Activated T-helper 2 cell treated with anti-CD3 and anti-CD28 coated beads, Interferon-gamma antibody, Interleukin-2, Interleukin-4, amounts not matched to agents 10 μg/mL and 5 μg/mL and 100 μg/mL, durations not matched to agents 14 hours and 24 hours and 36 hours (primary cell): ENCODE results near the gene APBA2. TPM values are rescaled to one million over a fixed set of nuclear protein-coding genes. Genes with fewer than 3 reads are reported as not detected.

Experiments
- DNase-seq: peaks from one replicate; pipeline ENCODE4 v3.0.0; 2021; ENCODE audit warnings: low spot score
- H3K27ac Mint-ChIP-seq: one replicate; pipeline ENCODE4 v1.8.0; 2021; ENCODE audit warnings: mixed read lengths
- H3K27me3 Mint-ChIP-seq: one replicate; pipeline ENCODE4 v1.8.0; 2021; ENCODE audit warnings: low read depth, mixed read lengths
- H3K36me3 Mint-ChIP-seq: one replicate; pipeline ENCODE4 v1.8.0; 2021; ENCODE audit warnings: low read depth, mixed read lengths
- H3K4me1 Mint-ChIP-seq: one replicate; pipeline ENCODE4 v1.8.0; 2021; ENCODE audit warnings: low read depth, mixed read lengths
- H3K4me3 Mint-ChIP-seq: one replicate; pipeline ENCODE4 v1.8.0; 2021; ENCODE audit warnings: low read depth, mild to moderate bottlenecking, moderate library complexity, mixed read lengths
- H3K9me3 Mint-ChIP-seq: one replicate; pipeline ENCODE4 v1.8.0; 2021; ENCODE audit warnings: mixed read lengths
- intact Hi-C: fragments of 100-400 bp; cut with micrococcal nuclease; formaldehyde crosslinking; loops from one replicate; pipeline ENCODE4 v1.15.1; 2023
- total RNA-seq: library from RNA; stranded (reverse); gene quantifications from 2 replicates; pipeline ENCODE4 v1.2.3, GENCODE V29; 2022

APBA2 gene
- total RNA-seq, 1 donor from 2014 or later, result 1.2 TPM

DNA sequence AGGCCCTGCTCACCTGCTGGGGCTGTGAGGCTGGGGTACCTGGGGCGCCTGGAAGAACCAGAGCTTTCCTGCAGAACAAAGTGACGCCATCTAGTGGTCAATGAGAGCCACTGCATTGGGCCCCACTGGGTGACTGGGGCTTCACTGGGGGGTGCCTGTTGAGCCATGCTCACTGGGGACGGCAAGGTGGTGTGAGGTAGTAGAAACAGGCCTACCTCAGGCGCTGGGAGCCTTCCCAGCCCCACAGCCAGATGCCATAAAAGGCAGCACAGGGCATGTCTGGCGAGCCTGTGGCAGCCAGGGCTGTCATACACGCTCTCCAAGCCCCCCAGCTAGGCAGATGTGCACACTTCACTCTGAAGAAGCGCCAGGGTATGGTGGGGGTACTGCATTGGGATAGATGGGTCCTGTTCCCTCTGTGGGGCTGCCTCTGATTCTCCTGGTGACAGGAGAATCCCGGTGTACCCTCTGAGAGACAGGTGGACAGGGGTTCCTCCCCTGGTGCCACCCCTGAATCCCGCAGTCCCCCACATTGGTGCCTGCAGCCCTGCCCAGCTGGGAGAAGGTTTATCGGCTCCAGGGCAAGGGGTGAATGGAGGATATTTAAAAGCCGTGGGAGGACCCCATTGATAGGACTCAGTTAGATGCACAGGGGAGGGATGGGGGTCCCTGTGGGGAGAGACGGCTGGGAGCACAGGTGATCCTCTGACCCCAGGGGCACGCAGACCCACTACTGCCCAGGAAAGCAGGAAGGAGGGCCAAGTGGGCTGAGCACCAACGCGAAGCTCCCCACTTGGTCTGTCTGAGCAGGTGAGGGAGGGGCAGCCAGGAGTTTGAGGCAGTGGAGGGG is 205.1 kb downstream of the APBA2 start:
- Mint-ChIP-seq H3K27me3 (no peaks in the 10 kb centered on the region), H3K9me3 (no peaks in the 10 kb centered on the region), H3K4me3 (no peak overlapping the region), H3K4me1 (peaks cover 11% of the 10 kb centered on the region), H3K36me3 (no peaks in the 10 kb centered on the region), H3K27ac (no peak overlapping the region)
- intact Hi-C loops, result loop anchor here (10.0 kb wide), 1 partner anchor 96 kb away; no protein-coding TSS in a partner anchor
- peak; percentile 20 for DNase-seq

DNA sequence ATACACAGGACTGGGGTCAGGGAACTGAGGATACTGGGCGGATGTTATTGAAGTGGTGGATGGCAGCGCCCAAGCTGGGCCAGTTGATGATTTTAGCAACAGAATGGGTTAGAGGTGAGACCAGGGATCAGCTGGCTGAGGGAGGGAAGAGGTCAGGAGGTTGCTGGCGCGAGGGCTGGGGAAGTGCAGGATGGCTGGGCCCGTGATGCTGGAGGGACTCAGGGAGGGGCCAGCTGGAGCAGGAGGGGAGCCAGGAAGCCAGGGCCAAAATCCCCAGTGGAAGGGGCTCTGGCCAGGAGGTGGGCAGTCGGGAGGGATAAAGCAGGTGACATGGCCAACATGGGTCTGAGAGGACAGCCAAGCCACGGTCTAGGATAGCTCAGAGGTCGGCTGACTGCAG is 205.9 kb downstream of the APBA2 start:
- intact Hi-C loops, result loop anchor here (10.0 kb wide), 1 partner anchor 97 kb away; no protein-coding TSS in a partner anchor
- no peak overlapping the region for H3K27ac Mint-ChIP-seq

DNA sequence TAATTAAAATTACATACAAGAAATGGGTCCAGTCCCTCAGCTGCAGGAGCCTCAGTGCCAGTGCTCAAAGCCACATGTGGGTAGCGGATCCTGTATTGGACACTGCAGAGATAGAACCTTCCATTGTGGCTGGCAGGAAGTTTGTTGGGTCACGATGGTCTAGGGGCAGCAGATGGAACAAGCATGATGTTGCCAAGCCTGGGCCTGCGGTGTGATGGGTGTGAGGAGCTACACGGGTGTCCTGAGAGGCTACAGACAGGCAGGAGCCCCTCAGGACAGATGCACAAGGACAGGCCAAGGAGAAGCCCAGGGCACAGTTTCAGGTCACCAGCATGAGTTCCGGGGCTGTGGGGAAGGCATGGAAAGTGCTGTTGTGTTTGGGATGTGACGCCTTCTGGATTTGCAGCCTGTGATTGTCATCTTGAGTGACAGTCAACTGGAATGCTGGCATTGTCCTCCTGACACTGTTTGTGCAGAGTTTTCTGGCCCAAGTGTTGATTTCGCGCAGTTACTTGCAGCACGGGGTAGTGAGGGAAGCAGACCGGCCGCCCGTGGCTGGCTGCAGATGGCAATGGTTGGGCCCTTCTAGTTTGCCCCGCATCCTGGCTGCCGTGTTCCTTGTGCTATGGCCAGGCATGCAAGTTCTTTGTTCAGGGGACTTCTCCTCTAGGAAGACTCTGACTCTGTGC is 206.7 kb downstream of the APBA2 start:
- Mint-ChIP-seq H3K4me3 (no peak overlapping the region), H3K4me1 (peaks cover 11% of the 10 kb centered on the region), H3K27ac (no peak overlapping the region), H3K27me3 (no peaks in the 10 kb centered on the region), H3K9me3 (no peaks in the 10 kb centered on the region), H3K36me3 (no peaks in the 10 kb centered on the region)
- no peak for DNase-seq
- intact Hi-C loops, result loop anchor here (10.0 kb wide), 1 partner anchor 98 kb away; no protein-coding TSS in a partner anchor

More for the DNA sequence above, 205.9 kb downstream of the APBA2 start:
- Mint-ChIP-seq H3K9me3 (no peaks in the 10 kb centered on the region), H3K36me3 (no peaks in the 10 kb centered on the region), H3K27me3 (no peaks in the 10 kb centered on the region), H3K4me3 (no peak overlapping the region), H3K4me1 (peaks cover 11% of the 10 kb centered on the region)
- DNase-seq, result no peak

DNA sequence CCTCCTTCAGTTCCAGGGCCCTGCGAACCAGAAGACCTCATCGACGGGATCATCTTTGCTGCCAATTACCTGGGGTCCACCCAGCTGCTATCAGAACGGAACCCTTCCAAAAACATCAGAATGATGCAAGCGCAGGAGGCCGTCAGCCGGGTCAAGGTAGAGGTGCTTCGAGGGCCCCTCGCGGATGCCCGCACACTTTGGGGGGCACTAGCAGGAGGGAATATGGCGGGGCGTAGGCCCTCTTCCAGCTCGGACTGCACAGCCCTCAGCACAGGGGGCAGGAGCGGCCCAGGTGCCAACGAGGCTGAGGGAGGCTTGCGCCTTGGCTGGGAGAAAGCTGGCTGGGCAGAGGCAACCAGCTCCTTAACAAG is 207.3 kb downstream of the APBA2 start:
- intact Hi-C loops, result loop anchor here (10.0 kb wide), 1 partner anchor 98 kb away; no protein-coding TSS in a partner anchor

DNA sequence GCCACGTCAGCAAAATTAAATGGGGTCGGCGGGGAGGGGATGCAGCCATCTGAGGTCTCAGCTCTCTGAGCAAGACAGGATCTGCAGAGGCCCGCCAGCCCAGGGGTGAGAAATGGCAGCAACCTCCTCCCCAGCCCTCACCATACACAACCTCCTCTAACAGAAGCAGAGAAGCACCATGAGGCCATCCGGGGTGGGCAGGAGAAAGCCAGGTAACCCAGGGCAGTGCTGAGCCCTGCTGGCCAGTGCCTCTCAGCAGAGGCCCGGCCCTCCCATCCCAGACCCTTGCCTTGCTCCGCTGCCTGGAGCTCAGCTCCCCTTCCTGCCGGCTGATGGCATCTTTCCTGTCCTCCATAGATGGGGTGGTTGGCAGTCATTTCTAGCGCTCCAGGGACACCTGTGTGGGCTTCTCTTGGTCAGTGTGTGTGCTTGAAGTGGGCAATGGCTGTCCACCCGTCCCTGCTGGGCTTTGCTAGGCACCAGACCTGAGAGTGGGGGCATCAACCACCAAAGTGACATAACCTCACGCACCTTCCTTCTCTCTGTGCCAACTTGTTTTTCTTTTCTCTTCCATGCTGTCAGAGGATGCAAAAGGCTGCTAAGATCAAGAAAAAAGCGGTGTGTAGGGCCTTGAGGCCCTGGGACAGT is 208.0 kb downstream of the APBA2 start:
- no peak for DNase-seq
- no peak overlapping the region for H3K4me3 Mint-ChIP-seq
- no peaks in the 10 kb centered on the region for H3K9me3 Mint-ChIP-seq
- H3K27me3 Mint-ChIP-seq, result no peaks in the 10 kb centered on the region
- H3K4me1 Mint-ChIP-seq, result peaks cover 8% of the 10 kb centered on the region
- H3K36me3 Mint-ChIP-seq, result no peaks in the 10 kb centered on the region
- no peak overlapping the region for H3K27ac Mint-ChIP-seq
- intact Hi-C loops, result loop anchor here (10.0 kb wide), 1 partner anchor 99 kb away; no protein-coding TSS in a partner anchor

More for the DNA sequence above, 207.3 kb downstream of the APBA2 start:
- Mint-ChIP-seq H3K27me3 (no peaks in the 10 kb centered on the region), H3K4me3 (no peak overlapping the region), H3K27ac (no peak overlapping the region), H3K4me1 (peaks cover 11% of the 10 kb centered on the region), H3K9me3 (no peaks in the 10 kb centered on the region), H3K36me3 (no peaks in the 10 kb centered on the region)
- DNase-seq, result no peak

DNA sequence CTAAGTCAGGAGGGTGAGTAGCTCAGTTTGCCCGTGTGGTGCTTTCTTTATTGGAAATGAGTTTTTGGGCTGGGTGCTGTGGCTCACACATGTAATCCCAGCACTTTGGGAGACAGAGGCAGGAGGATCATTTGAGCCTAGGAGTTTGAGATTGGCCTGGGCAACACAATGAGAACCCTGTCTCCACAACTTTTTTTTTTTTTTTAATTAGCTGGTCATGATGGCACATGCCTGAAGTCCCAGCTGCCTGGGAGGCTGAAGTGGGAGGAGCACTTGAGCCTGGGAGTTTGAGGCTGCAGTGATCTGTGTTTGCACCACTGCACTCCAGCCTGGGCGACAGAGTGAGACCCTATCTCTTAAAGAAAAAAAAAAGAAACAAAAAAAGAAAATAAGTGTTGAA is 208.9 kb downstream of the APBA2 start:
- Mint-ChIP-seq H3K4me1 (peaks cover 6% of the 10 kb centered on the region), H3K4me3 (no peak overlapping the region), H3K27ac (no peak overlapping the region), H3K36me3 (no peaks in the 10 kb centered on the region), H3K27me3 (no peaks in the 10 kb centered on the region), H3K9me3 (no peaks in the 10 kb centered on the region)
- intact Hi-C loops, result loop anchor here (10.0 kb wide), 1 partner anchor 100 kb away; no protein-coding TSS in a partner anchor
- DNase-seq, result no peak

DNA sequence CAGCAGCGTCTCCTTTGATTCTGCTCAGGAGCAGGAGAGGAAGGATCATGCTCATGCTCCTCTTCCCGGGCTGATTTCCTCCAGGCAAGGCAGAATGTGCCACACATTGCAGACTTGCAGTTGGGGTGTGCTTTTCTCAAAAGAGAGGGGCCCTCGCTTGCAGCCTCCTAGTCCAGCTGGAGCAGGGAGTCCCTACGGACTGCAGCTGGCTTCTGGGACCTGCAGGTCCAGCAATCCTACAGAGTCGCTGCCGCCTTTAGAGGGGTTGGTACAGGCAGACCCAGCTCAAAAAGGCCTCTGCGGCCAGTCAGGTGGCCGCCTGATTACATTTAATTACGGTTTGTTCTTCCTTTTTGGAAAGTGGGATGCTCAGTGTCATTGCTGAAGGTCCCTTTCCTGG is 210.0 kb downstream of the APBA2 start:
- intact Hi-C loops, result loop anchor here (10.0 kb wide), 1 partner anchor 101 kb away; no protein-coding TSS in a partner anchor
- H3K27me3 Mint-ChIP-seq, result no peaks in the 10 kb centered on the region
- no peaks in the 10 kb centered on the region for H3K4me1 Mint-ChIP-seq
- H3K4me3 Mint-ChIP-seq, result no peak overlapping the region
- no peaks in the 10 kb centered on the region for H3K9me3 Mint-ChIP-seq
- no peak overlapping the region for H3K27ac Mint-ChIP-seq
- no peaks in the 10 kb centered on the region for H3K36me3 Mint-ChIP-seq
- DNase-seq, result no peak

DNA sequence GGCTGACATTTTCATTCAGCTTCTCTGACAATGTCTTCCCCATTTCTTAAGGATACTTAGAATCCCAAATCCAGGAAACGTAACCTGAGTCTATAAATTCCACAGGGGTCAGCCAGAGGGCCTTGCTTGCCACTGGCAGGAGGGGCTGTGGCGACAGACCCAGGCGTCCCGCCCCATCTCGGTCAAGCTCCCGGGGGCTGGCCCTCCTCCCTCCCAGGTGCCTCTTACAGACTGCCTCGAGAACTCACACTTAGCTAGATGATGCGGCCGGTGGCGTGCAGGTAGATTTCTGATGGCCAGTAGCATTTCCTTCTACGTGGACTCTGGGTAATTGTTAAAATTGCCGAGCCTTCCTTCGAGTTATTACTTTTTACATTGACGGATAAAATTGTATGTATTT is 211.4 kb downstream of the APBA2 start:
- Mint-ChIP-seq H3K4me3 (no peak overlapping the region), H3K36me3 (no peaks in the 10 kb centered on the region), H3K27me3 (no peaks in the 10 kb centered on the region), H3K4me1 (no peaks in the 10 kb centered on the region), H3K27ac (no peak overlapping the region), H3K9me3 (no peaks in the 10 kb centered on the region)
- no peak for DNase-seq
- intact Hi-C loops, result loop anchor here (10.0 kb wide), 1 partner anchor 102 kb away; no protein-coding TSS in a partner anchor

DNA sequence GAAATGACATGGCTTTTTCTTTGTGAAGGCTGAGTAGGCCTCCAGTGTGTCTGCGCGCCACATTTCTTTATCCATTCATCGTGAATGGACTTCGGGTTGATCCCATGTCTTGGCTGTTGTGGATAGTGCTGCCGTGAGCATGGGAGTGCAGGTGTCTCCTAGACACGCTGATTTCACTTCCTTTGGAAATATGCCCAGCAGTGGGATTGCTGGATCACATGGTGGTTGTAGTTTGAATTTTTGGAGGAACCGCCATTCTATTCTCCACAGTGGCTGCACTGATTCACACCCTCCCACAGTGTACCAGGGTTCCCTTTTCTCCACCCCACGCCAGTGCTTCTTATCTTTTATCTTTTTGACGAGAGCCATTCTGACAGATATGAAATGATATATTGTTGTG is 212.2 kb downstream of the APBA2 start:
- Mint-ChIP-seq H3K27me3 (no peaks in the 10 kb centered on the region), H3K4me1 (no peaks in the 10 kb centered on the region), H3K9me3 (no peaks in the 10 kb centered on the region), H3K4me3 (no peak overlapping the region), H3K27ac (no peak overlapping the region), H3K36me3 (no peaks in the 10 kb centered on the region)
- DNase-seq, result no peak
- intact Hi-C loops, result loop anchor here (10.0 kb wide), 1 partner anchor 103 kb away; no protein-coding TSS in a partner anchor

DNA sequence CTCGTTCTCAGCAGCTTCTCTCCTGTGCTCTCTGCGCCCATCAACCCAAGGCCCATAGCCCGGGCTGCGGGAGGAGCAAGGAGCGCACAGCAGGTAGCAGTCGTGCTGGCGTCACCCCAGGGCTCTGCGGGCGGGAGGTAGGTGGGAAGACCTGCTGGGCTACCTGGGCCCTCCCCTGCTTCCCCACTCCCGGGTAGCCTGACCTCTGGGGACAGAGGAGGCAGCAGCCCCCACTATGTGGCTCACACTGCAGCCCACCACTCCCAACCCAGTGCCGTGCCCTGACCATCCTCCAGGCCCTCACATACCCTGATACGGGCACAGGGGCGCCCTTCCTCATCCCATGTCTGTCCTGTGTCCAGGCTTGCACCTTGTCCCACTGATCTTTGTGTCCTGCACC is 212.9 kb downstream of the APBA2 start:
- intact Hi-C loops, result loop anchor here (10.0 kb wide), 1 partner anchor 104 kb away; no protein-coding TSS in a partner anchor
- no peaks in the 10 kb centered on the region for H3K36me3 Mint-ChIP-seq
- DNase-seq, result no peak
- H3K9me3 Mint-ChIP-seq, result no peaks in the 10 kb centered on the region
- no peaks in the 10 kb centered on the region for H3K4me1 Mint-ChIP-seq
- no peak overlapping the region for H3K27ac Mint-ChIP-seq
- no peaks in the 10 kb centered on the region for H3K27me3 Mint-ChIP-seq
- H3K4me3 Mint-ChIP-seq, result no peak overlapping the region

DNA sequence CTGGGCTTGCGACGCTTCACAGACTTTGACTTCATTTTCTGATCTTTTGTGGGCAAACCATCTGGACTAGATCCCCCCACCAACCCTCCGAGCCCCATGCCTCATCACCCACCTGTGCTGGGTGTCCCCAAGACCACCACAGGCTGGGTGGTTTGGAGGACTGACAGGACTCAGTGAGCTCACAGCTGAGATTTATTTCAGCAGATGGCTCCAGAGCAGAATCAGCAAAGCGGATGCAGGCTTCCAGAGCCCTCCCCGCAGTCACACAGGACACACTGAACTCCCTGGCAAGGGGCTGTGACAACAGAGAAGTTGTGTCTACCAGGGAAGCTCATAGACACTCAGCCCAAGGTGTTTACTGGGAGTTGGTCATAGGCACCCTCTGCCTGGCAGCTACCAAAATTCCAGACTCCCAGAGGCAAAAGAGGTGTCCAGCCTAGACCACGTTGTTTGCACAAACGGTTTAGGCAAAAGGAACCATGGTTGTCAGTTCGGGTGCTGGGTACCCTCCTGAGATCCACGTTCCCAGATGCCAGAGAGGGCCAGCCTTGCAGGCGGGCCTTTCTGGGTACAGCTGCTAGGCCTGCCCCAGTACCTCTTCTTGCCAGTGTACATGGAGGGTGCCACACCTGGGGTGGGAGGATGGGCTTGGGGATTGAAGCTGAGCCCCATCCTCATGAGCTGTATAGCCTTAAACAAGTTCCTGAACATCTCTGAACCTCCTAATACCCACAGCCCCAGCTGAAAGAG is 213.5 kb downstream of the APBA2 start:
- no peak overlapping the region for H3K4me3 Mint-ChIP-seq
- no peaks in the 10 kb centered on the region for H3K4me1 Mint-ChIP-seq
- intact Hi-C loops, result loop anchor here (10.0 kb wide), 1 partner anchor 105 kb away; no protein-coding TSS in a partner anchor

DNA sequence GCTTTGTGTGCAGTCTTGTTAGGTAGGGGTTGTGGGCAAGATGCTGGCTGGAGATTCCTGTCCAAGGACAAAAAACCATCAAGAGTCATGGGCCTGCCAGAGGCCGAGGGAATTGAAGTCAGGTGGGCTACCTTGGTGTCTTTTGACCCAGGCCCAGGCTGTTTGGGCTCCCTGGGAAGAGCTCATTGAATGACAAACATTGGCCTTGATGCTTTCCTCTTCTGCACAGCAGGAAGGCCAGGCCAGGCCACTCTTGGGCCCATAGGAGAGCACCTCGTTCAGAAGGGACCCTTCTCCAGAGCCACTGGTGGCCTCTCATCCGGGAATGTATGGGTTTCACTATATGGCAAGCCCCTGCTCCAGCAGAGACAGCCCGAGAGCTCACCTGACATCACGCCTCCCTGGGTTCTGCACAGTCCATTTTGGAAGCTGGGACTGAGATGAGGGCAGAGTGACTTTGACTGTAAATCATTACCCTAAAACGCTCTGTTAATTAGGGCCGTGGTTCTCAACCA is 214.8 kb downstream of the APBA2 start:
- Mint-ChIP-seq H3K27me3 (no peaks in the 10 kb centered on the region), H3K36me3 (no peaks in the 10 kb centered on the region), H3K27ac (no peak overlapping the region), H3K4me1 (no peaks in the 10 kb centered on the region), H3K4me3 (no peak overlapping the region), H3K9me3 (no peaks in the 10 kb centered on the region)
- no peak for DNase-seq
- intact Hi-C loops, result no loop called here

More for the DNA sequence above, 213.5 kb downstream of the APBA2 start:
- no peak overlapping the region for H3K27ac Mint-ChIP-seq
- DNase-seq, result no peak
- H3K27me3 Mint-ChIP-seq, result no peaks in the 10 kb centered on the region
- no peaks in the 10 kb centered on the region for H3K36me3 Mint-ChIP-seq
- no peaks in the 10 kb centered on the region for H3K9me3 Mint-ChIP-seq
